Right lobe of liver (tissue), 6 donors: Measurements from ENCODE around the gene BRD2. TPM values are rescaled to one million over a fixed set of nuclear protein-coding genes. Genes with fewer than 3 reads are reported as not detected.

Experiments
- ATAC-seq, 4 donors: fragments of 200-7000 bp; cut with Tn5 transposase; one replicate each; pipeline ENCODE4 v1.9.1; 2020; ENCODE audit warnings: mild to moderate bottlenecking in 4 of 4, moderate library complexity in 4 of 4
- DNase-seq, 3 donors: peaks; one replicate each; pipeline ENCODE4 v3.0.0-alpha.2; 2020
- H3K27ac ChIP-seq, 3 donors: fragments of 200-600 bp; one replicate each; pipeline ENCODE4 v1.8.0; 2022
- H3K27me3 ChIP-seq, 2 donors: fragments of 200-600 bp; one replicate each; pipeline ENCODE4 v1.8.0; 2022
- H3K36me3 ChIP-seq, 4 donors: fragments of 200-600 bp; sonication (generic) in 1 of 4; one replicate each; pipeline versions ENCODE4 v1.5.1 to v1.8.0; 2017 to 2022; ENCODE audit warnings: control low read depth in 1 of 4
- H3K4me1 ChIP-seq, 4 donors: fragments of 200-600 bp; sonication (generic) in 1 of 4; one replicate each; pipeline versions ENCODE4 v1.5.1 to v1.8.0; 2017 to 2022; ENCODE audit warnings: control low read depth in 1 of 4
- H3K4me3 ChIP-seq, 3 donors: fragments of 200-600 bp; one replicate each; pipeline ENCODE4 v1.8.0; 2022
- H3K9me3 ChIP-seq, 4 donors: fragments of 200-600 bp; sonication (generic) in 1 of 4; one replicate each; pipeline versions ENCODE4 v1.5.1 to v1.8.0; 2017 to 2022; ENCODE audit warnings: control low read depth in 1 of 4
- POLR2A ChIP-seq: fragments of 450-650 bp; IDR thresholded peaks from one replicate; pipeline ENCODE4 v1.6.1; 2017; ENCODE audit warnings: antibody characterized with exemption, mild to moderate bottlenecking
- WGBS: methylation state at CpG from one replicate; pipeline ENCODE4 v1.1.6; 2018; ENCODE audit warnings: low coverage, low lambda C conversion rate; ENCODE audit not compliant: insufficient coverage; ENCODE audit errors: missing lambda C conversion rate; 5-methylcytosine and 5-hydroxymethylcytosine counted together
- intact Hi-C, 2 donors: fragments of 100-400 bp; cut with DNase I; formaldehyde crosslinking; loops; one replicate each; pipeline versions ENCODE4 v1.11.2 to v1.14.1; 2022
- total RNA-seq, 6 experiments: library from RNA; depleted of rRNA in 2 of 6; stranded (reverse); fragments of >200 nt in 2 of 6; fragmentation: NEBNext Ultra II Directional in 3 of 6; extraction: Animal tissue kit (Norgen Biotek cat#: 25700) in 3 of 6; gene quantifications; one replicate each; pipeline versions ENCODE4 v1.1.0 to v1.2.4, GENCODE V29; 2016 to 2023
- TF ChIP-seq, protein P1 (sequence below), 4 donors: fragments of 200-600 bp in 3 of 4; fragments of 450-650 bp in 1 of 4; IDR thresholded peaks; one replicate each; pipeline versions ENCODE4 v1.5.1 to v1.8.0; 2016 to 2022; ENCODE audit warnings: antibody characterized with exemption in 4 of 4, mild to moderate bottlenecking in 2 of 4
- donor health status: DM: no; HTN: yes; CAD: no.
- donor health status: DM: no; HTN: no; CAD: no.
- donor health status: DM: no; HTN: no; CAD: no.
- donor health status: DM: no; HTN: yes; CAD: no.
- donor health status: DM: no; HTN: yes; CAD: no.

BRD2 gene
- total RNA-seq, 6 experiments from 2014 or later, result 66.3 to 111 (median 73.7) TPM

DNA sequence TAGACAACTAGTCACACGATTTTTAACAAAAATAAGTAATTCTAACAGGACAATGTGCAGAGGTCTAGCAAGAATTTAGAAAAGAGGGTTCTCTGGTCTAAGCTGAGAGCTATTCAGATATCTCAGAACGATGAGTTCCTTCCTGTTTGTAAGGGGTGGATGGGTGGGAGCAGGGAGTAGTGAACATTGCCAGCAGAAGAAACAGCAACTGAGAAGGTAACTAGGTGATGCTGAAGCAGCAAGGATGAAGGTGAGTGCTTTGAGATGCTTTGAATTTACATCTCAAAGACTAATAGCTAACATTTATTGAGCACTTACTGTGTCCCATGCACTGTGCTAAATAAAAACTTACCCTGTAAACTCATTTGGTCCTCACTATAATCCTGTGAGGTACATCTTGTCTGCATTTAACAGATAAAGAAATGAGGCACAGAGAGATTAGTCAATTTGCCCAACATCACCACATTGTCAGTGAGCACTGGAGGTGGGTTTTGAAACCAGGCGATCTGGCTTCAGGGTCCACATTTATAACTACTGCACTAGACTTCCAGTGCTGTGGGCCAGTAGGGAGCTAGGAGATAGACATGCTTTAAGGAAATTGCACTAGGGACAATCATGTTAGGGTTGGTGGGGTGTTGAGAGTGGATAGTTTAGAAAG is 15.7 kb downstream of the BRD2 start:
- ATAC-seq (peak in 1 of 4 donors; percentile 8), DNase-seq (no peak)
- Histone ChIP-seq H3K27me3 (no peaks in the 10 kb centered on the region), H3K27ac (no peak overlapping the region), H3K36me3 (peaks cover 18 to 34% (median 26%) of the 10 kb centered on the region in 4 donors), H3K9me3 (no peaks in the 10 kb centered on the region), H3K4me3 (no peak overlapping the region), H3K4me1 (peaks cover 0 to 24% (median 6%) of the 10 kb centered on the region in 4 donors)
- TF ChIP-seq POLR2A, result no peak
- TF ChIP-seq, protein P1, sequence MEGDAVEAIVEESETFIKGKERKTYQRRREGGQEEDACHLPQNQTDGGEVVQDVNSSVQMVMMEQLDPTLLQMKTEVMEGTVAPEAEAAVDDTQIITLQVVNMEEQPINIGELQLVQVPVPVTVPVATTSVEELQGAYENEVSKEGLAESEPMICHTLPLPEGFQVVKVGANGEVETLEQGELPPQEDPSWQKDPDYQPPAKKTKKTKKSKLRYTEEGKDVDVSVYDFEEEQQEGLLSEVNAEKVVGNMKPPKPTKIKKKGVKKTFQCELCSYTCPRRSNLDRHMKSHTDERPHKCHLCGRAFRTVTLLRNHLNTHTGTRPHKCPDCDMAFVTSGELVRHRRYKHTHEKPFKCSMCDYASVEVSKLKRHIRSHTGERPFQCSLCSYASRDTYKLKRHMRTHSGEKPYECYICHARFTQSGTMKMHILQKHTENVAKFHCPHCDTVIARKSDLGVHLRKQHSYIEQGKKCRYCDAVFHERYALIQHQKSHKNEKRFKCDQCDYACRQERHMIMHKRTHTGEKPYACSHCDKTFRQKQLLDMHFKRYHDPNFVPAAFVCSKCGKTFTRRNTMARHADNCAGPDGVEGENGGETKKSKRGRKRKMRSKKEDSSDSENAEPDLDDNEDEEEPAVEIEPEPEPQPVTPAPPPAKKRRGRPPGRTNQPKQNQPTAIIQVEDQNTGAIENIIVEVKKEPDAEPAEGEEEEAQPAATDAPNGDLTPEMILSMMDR (IDR thresholded peaks at IDR 0.05), result no peak
- 24% methylated on average over 3 of the region's 3 CpGs for WGBS
- intact Hi-C loops, result no loop called here

GRCh38 chr6:32984622-32985389 is 16.4 kb downstream of the BRD2 start:
- Histone ChIP-seq H3K27ac (no peak overlapping the region), H3K27me3 (no peaks in the 10 kb centered on the region), H3K9me3 (no peaks in the 10 kb centered on the region), H3K4me3 (no peak overlapping the region), H3K4me1 (peaks cover 0 to 22% (median 5%) of the 10 kb centered on the region in 4 donors), H3K36me3 (peaks cover 11 to 27% (median 19%) of the 10 kb centered on the region in 4 donors)
- ATAC-seq (peak; percentile 90 to 97 (median 93)), DNase-seq (peak; percentile 89 to 92 (median 91))
- no peak for TF ChIP-seq POLR2A
- TF ChIP-seq, protein P1 (IDR thresholded peaks at IDR 0.05), result peak; percentile 82 to 93 (median 90)
- intact Hi-C loops, result no loop called here
- 11% methylated on average over 9 of the region's 9 CpGs for WGBS

GRCh38 chr6:32989368-32989767 is 21.0 kb downstream of the BRD2 start:
- WGBS, result 40% methylated on average over 1 of the region's 1 CpG
- H3K27ac ChIP-seq, result no peak overlapping the region
- no peaks in the 10 kb centered on the region for H3K9me3 ChIP-seq
- TF ChIP-seq, protein P1 (IDR thresholded peaks at IDR 0.05), result no peak
- no peak for TF ChIP-seq POLR2A
- no peaks in the 10 kb centered on the region for H3K36me3 ChIP-seq
- intact Hi-C loops, result no loop called here
- H3K4me3 ChIP-seq, result no peak overlapping the region
- H3K27me3 ChIP-seq, result no peaks in the 10 kb centered on the region
- peaks cover 0 to 4% (median 0%) of the 10 kb centered on the region in 4 donors for H3K4me1 ChIP-seq
- no peak for DNase-seq
- ATAC-seq, result no peak

DNA sequence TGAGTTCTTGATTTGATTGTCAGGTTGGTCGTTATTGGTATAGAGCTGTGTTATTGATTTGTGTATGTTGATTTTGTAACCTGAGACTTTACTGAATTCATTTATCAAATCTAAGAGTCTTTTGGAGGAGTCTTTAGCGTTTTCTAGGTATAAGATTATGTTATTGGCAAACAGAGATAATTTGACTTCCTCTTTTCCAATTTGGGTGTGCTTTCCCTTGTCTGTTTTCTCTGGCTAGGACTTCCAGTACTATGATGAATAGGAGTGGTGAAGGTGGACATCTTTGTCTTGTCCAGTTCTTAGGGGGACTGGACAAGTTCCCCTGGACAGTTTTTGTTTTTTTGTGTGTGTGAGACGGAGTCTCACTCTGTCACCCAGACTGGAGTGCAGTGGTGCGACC is 23.6 kb downstream of the BRD2 start:
- TF ChIP-seq POLR2A, result no peak
- TF ChIP-seq, protein P1 (IDR thresholded peaks at IDR 0.05), result no peak
- H3K4me3 ChIP-seq, result no peak overlapping the region
- H3K4me1 ChIP-seq, result no peaks in the 10 kb centered on the region
- intact Hi-C loops, result no loop called here
- no peak overlapping the region for H3K27ac ChIP-seq
- H3K9me3 ChIP-seq, result no peaks in the 10 kb centered on the region
- H3K36me3 ChIP-seq, result no peaks in the 10 kb centered on the region
- H3K27me3 ChIP-seq, result no peaks in the 10 kb centered on the region
- WGBS, result 48% methylated on average over 4 of the region's 4 CpGs
- no peak for ATAC-seq
- DNase-seq, result no peak
